ENCODE measurements around the gene MSI2. TPM values are rescaled to one million over a fixed set of nuclear protein-coding genes. Genes with fewer than 3 reads are reported as not detected.

MSI2 gene
- total and polyA plus RNA-seq, 2 donors (not counting 1 experiment from before 2014, with no cell fraction given): 16.1 to 196 TPM

DNA sequence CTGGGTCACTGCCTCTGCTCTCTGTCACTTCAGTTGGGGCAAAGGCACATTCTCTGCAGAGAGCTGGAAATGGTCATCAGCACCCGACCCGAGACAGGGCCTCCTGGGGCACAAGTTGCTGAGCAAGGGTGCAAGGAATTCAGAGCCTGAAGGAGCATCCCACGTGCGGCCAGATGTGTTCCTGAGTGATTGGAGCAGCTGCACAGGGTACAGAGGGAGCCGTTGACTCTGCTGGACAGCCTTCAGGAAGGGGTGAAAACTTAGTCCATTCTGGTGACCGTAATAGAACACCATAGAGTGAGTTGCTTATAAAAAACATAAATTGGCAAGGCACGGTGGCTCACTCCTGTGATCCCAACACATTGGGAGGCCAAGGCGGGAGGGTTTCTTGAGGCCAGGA, 382.0 kb downstream of the MSI2 start:
- H3K27ac Mint-ChIP-seq: no peak overlapping the region
- DNase-seq: no peak
- peaks cover 20% of the 10 kb centered on the region for H3K4me1 Mint-ChIP-seq
- H3K4me3 Mint-ChIP-seq: no peak overlapping the region
- H3K27me3 Mint-ChIP-seq: no peaks in the 10 kb centered on the region
- 98% methylated on average over 7 of the region's 8 CpGs for WGBS (ENCODE audit: insufficient coverage)
- CTCF ChIA-PET: interaction anchor here (1.4 to 2.0 kb wide), 3 partner anchors 27 to 395 kb away, joined by 4 to 8 read pairs (median 6); no protein-coding TSS in a partner anchor
- Histone ChIP-seq H2AFZ (ENCODE audit: insufficient read depth, low read depth, low read length, poor library complexity, severe bottlenecking) (no peak overlapping the region), H3K27me3 (replicated peaks in 1 of 4; ENCODE audit: control extremely low read depth in 1 of 4, control insufficient read depth in 3 of 4, insufficient read depth in 4 of 4, low read length in 3 of 4) (no peaks in the 10 kb centered on the region), H3K4me3 (ENCODE audit: control extremely low read depth in 1 of 5, extremely low read depth in 1 of 5, insufficient read depth in 1 of 5, low read depth in 2 of 5, low read length in 4 of 5) (no peak overlapping the region), H3K9ac (ENCODE audit: low read length) (no peak overlapping the region), H4K20me1 (ENCODE audit: control insufficient read depth, insufficient read depth, low read length, poor library complexity, severe bottlenecking) (no peaks in the 10 kb centered on the region), H3K79me2 (ENCODE audit: control insufficient read depth, insufficient read depth, low read length) (no peaks in the 10 kb centered on the region), H3K9me3 (ENCODE audit: control extremely low read depth in 1 of 3, control insufficient read depth in 2 of 3, insufficient read depth in 1 of 3, low read length in 2 of 3) (peaks cover 0 to 9% (median 3%) of the 10 kb centered on the region in 3 donors), H3K4me2 (replicated peaks; ENCODE audit: low read depth, low read length, poor library complexity, severe bottlenecking) (no peak overlapping the region), H3K36me3 (replicated peaks in 1 of 2; ENCODE audit: control extremely low read depth in 1 of 2, control insufficient read depth in 1 of 2, extremely low read depth in 1 of 2, insufficient read depth in 2 of 2, low read length in 1 of 2) (peaks cover 0 to 9% of the 10 kb centered on the region in 2 experiments), H3K27ac (ENCODE audit: low read length in 2 of 2) (no peak overlapping the region), H3K4me1 (ENCODE audit: control insufficient read depth in 2 of 2, insufficient read depth in 2 of 2, low read length in 2 of 2) (peaks cover 7 to 23% of the 10 kb centered on the region in 2 donors)
- POLR2A ChIA-PET: interaction anchor here (1.3 kb wide), 1 partner anchor 86 kb away, joined by 3 read pairs; no protein-coding TSS in a partner anchor
- no peaks in the 10 kb centered on the region for H3K9me3 Mint-ChIP-seq (ENCODE audit: insufficient read depth)
- intact Hi-C loops (cut with micrococcal nuclease): no loop called here
- ATAC-seq (ENCODE audit: low read depth): no peak
- TF ChIP-seq EZH2 (IDR thresholded peaks at IDR 0.05; ENCODE audit: borderline replicate concordance, insufficient read depth, low read depth, low read length, poor library complexity, severe bottlenecking) (no peak), CTCF (IDR thresholded peaks at IDR 0.05) (no peak)

DNA sequence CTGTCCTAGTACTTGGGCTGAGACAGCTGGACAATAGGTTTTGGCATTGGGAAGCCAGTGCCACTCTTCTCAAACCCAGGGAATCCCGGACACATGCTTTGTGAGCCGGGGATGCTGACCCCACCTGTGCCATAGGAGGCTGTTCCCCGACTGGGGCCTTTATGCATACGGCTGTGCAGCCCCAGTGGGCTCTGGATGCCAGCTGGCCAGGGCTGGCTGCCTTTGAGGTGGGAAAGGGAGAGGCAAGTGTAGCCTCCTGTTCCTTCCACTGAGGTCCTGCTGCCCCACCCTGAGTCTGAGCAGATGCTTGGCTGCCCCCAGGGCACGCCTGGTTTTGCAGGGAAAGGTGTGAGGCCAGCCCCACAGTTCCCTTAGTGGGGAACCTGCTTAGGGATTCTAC, 383.1 kb downstream of the MSI2 start:
- Mint-ChIP-seq H3K9me3 (ENCODE audit: insufficient read depth) (no peaks in the 10 kb centered on the region), H3K27ac (no peak overlapping the region), H3K4me3 (no peak overlapping the region), H3K4me1 (peaks cover 20% of the 10 kb centered on the region), H3K27me3 (no peaks in the 10 kb centered on the region)
- POLR2A ChIA-PET: no interaction called here
- intact Hi-C loops (cut with micrococcal nuclease): no loop called here
- H2AFZ ChIP-seq (ENCODE audit: insufficient read depth, low read depth, low read length, poor library complexity, severe bottlenecking): no peak overlapping the region
- CTCF ChIA-PET: interaction anchor here (0.9 kb wide), 1 partner anchor 91 kb away, joined by 3 read pairs; no protein-coding TSS in a partner anchor
- peaks cover 0 to 1% (median under 1%) of the 10 kb centered on the region in 3 donors for H3K9me3 ChIP-seq (ENCODE audit: control extremely low read depth in 1 of 3, control insufficient read depth in 2 of 3, insufficient read depth in 1 of 3, low read length in 2 of 3)
- no peak overlapping the region for H3K9ac ChIP-seq (ENCODE audit: low read length)
- peaks cover 0 to 3% of the 10 kb centered on the region in 2 experiments for H3K36me3 ChIP-seq (replicated peaks in 1 of 2; ENCODE audit: control extremely low read depth in 1 of 2, control insufficient read depth in 1 of 2, extremely low read depth in 1 of 2, insufficient read depth in 2 of 2, low read length in 1 of 2)
- WGBS (ENCODE audit: insufficient coverage): 83% methylated on average over 4 of the region's 5 CpGs
- no peaks in the 10 kb centered on the region for H4K20me1 ChIP-seq (ENCODE audit: control insufficient read depth, insufficient read depth, low read length, poor library complexity, severe bottlenecking)
- H3K27ac ChIP-seq (ENCODE audit: low read length in 2 of 2): no peak overlapping the region
- no peaks in the 10 kb centered on the region for H3K79me2 ChIP-seq (ENCODE audit: control insufficient read depth, insufficient read depth, low read length)
- ATAC-seq (ENCODE audit: low read depth): no peak
- H3K4me3 ChIP-seq (ENCODE audit: control extremely low read depth in 1 of 5, extremely low read depth in 1 of 5, insufficient read depth in 1 of 5, low read depth in 2 of 5, low read length in 4 of 5): no peak overlapping the region
- H3K4me1 ChIP-seq (ENCODE audit: control insufficient read depth in 2 of 2, insufficient read depth in 2 of 2, low read length in 2 of 2): peaks cover 7 to 23% of the 10 kb centered on the region in 2 donors
- no peak overlapping the region for H3K4me2 ChIP-seq (replicated peaks; ENCODE audit: low read depth, low read length, poor library complexity, severe bottlenecking)
- TF ChIP-seq CTCF (IDR thresholded peaks at IDR 0.05): no peak
- no peak for TF ChIP-seq EZH2 (IDR thresholded peaks at IDR 0.05; ENCODE audit: borderline replicate concordance, insufficient read depth, low read depth, low read length, poor library complexity, severe bottlenecking)
- H3K27me3 ChIP-seq (replicated peaks in 1 of 4; ENCODE audit: control extremely low read depth in 1 of 4, control insufficient read depth in 3 of 4, insufficient read depth in 4 of 4, low read length in 3 of 4): no peaks in the 10 kb centered on the region
- no peak for DNase-seq

Data from B cell (primary cell).